ENCODE data around the gene E2F2.
A peak's percentile ranks its signal among the peaks of the same experiment; 100 is the strongest.

The E2F2 gene

GRCh38 chr1:23562137-23562876, 31.3 kb upstream of the E2F2 start:
- no peak for FAIRE-seq
- TF ChIP-seq CTCF (IDR thresholded peaks at IDR 0.05; ENCODE audit: insufficient read depth, missing control alignments), result no peak
- no peak for DNase-seq (ENCODE audit: insufficient read length, low spot score)

GRCh38 chr1:23561813-23562100, 30.7 kb upstream of the E2F2 start:
- no peak for DNase-seq (ENCODE audit: insufficient read length, low spot score)
- no peak for TF ChIP-seq CTCF (IDR thresholded peaks at IDR 0.05; ENCODE audit: insufficient read depth, missing control alignments)
- FAIRE-seq, result no peak

GRCh38 chr1:23561076-23561812, 30.2 kb upstream of the E2F2 start:
- FAIRE-seq (no peak), DNase-seq (ENCODE audit: insufficient read length, low spot score) (no peak)
- TF ChIP-seq CTCF (IDR thresholded peaks at IDR 0.05; ENCODE audit: insufficient read depth, missing control alignments), result no peak

- DNase-seq (ENCODE audit: insufficient read length, low spot score), result no peak
- FAIRE-seq, result no peak
These were observed 29.1 kb upstream of the E2F2 start for GRCh38 chr1:23559985-23560741.

GRCh38 chr1:23559136-23559984, 28.3 kb upstream of the E2F2 start, which contains the start of gene ID3:
ID3 (minus strand) TSS chr1:23559501; CDS start chr1:23559426, 75 bp downstream.
- peak; percentile 50 for DNase-seq (ENCODE audit: insufficient read length, low spot score)
- TF ChIP-seq CTCF (IDR thresholded peaks at IDR 0.05; ENCODE audit: insufficient read depth, missing control alignments), result no peak
- no peak for FAIRE-seq

More at GRCh38 chr1:23559985-23560741, 29.1 kb upstream of the E2F2 start:
- TF ChIP-seq CTCF (IDR thresholded peaks at IDR 0.05; ENCODE audit: insufficient read depth, missing control alignments), result no peak

GRCh38 chr1:23558872-23559135, 27.8 kb upstream of the E2F2 start:
- FAIRE-seq, result no peak
- DNase-seq (ENCODE audit: insufficient read length, low spot score), result no peak
- TF ChIP-seq CTCF (IDR thresholded peaks at IDR 0.05; ENCODE audit: insufficient read depth, missing control alignments), result no peak

Data from D721Med (cell line).